ENCODE results near the gene AGAP2.
"Not testable (repeated sequence)": the region's sequence is repeated elsewhere in the genome, so short reads cannot be mapped to it uniquely, and the experiment has no call there.

The AGAP2 gene

DNA sequence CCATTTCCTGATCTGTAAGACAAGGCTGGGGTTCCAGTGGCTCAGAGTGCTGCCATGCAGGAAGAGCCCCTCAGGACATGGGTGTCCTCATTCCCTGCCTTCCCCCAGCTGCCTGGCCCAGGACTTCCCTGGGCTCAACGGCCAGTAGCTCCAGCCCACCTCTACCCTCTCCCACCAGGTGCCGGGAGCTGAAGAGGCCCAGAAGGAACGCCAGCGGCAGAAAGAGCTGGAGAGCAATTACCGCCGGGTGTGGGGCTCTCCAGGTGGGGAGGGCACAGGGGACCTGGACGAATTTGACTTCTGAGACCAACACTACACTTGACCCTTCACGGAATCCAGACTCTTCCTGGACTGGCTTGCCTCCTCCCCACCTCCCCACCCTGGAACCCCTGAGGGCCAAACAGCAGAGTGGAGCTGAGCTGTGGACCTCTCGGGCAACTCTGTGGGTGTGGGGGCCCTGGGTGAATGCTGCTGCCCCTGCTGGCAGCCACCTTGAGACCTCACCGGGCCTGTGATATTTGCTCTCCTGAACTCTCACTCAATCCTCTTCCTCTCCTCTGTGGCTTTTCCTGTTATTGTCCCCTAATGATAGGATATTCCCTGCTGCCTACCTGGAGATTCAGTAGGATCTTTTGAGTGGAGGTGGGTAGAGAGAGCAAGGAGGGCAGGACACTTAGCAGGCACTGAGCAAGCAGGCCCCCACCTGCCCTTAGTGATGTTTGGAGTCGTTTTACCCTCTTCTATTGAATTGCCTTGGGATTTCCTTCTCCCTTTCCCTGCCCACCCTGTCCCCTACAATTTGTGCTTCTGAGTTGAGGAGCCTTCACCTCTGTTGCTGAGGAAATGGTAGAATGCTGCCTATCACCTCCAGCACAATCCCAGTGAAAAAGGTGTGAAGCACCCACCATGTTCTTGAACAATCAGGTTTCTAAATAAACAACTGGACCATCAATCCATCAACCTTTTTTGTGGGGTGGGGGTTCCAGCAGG is 17.6 kb downstream of the AGAP2 start:
- DNase-seq: no peak

DNA sequence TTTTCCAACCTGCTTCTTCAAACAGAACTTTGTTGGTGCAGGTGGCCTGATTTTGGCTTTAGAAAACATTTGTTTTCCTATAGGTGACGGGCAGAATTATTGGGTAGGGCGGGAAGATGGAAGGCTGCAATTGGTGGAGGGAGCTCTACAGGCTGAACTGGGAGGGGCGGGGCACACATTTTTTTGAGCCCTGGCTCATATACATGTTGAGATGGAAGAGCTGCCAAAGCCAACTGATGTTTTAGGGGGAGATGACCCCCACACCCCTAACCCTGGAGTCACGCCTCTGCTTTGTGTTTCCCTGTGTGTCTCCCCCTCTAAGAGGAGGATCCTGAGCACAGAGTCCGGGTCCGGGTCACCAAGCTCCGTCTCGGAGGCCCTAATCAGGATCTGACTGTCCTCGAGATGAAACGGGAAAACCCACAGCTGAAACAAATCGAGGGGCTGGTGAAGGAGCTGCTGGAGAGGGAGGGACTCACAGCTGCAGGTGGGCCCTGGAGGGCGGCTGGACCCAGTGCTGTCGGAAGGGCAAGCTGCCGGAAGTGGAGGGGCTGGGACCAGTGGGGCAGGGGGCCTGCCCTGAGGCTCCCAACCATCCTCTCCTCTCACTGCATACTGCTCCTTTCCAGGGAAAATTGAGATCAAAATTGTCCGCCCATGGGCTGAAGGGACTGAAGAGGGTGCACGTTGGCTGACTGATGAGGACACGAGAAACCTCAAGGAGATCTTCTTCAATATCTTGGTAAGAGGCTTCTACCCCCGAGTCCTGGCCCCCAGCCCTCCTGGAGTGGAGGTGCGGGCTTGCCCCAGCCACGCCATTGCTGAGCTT is 18.6 kb downstream of the AGAP2 start:
- DNase-seq: no peak

DNA sequence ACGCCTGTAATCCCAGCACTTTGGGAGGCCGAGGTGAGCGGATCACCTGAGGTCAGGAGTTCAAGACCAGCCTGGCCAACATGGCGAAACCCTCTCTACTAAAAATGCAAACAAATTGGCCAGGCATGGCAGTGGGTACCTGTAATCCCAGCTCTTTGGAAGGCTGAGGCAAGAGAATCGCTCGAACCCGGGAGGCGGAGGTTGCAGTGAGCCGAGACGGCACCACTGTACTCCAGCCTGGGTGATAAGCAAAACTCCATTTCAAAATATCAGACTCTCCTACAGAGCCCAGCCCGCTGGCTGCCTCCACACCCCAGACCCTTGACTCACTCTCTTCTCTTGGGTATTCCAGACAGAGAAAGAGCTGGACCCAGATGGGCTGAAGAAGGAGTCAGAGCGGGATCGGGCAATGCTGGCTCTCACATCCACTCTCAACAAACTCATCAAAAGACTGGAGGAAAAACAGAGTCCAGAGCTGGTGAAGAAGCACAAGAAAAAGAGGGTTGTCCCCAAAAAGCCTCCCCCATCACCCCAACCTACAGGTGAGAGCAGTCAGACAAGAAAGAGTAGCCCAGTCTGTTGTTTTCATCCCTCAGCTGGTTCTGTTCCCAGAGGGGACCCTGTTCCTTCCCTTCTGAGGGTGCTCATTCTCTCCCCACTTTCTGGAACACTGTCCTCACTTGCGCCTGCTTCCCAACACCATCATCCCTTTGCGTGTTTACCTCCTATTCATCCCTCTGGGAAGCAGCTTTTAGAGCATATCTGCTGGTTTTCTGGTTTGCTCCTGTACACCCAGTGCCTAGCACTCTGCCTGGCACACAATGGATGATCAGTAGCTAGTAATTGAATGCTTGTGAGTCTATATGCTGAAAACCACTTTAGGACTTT is 19.7 kb downstream of the AGAP2 start:
- no peak for DNase-seq

DNA sequence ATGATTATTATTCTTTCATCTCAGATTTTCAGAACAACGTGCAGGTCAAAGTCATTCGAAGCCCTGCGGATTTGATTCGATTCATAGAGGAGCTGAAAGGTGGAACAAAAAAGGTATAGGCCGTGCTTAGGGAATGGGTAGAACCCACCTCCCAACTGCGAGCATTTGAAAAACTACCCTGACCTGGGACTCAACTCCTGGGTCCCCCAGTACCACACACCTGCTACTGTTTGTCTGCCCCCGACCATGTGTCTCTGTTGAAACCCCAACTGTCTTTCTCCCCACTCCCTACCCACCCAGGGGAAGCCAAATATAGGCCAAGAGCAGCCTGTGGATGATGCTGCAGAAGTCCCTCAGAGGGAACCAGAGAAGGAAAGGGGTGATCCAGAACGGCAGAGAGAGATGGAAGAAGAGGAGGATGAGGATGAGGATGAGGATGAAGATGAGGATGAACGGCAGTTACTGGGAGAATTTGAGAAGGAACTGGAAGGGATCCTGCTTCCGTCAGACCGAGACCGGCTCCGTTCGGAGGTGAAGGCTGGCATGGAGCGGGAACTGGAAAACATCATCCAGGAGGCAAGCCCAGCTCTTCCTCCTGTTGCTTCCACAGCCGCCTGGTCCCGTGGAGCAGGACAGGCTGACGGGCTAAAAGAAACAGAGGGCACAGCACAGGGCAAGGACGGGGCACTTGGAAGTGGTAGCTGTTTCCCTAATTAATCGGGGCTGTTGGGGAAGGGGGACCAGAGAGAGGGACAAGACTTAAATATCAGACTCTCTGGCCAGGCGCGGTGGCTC is 20.5 kb downstream of the AGAP2 start:
- no peak for DNase-seq

DNA sequence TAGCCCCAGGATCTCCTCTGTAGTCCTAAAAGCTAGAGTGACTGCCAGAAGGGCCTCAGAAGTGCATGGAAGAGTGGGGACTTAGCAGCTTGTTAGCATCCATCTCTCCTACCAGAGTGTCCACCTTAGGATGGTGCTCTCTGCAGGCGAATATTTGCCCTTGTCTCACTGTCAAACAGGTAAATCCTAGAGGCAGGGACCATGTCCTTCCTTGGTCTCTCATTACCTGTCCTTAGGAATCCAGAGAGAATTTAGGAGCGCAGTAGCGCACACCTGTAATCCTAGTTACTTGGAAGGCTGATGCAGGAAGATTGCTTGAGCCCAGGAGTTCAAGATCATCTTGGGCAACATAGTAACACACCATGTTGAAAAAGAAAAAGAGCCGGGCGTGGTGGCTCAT is 21.4 kb downstream of the AGAP2 start:
- no peak for DNase-seq

DNA sequence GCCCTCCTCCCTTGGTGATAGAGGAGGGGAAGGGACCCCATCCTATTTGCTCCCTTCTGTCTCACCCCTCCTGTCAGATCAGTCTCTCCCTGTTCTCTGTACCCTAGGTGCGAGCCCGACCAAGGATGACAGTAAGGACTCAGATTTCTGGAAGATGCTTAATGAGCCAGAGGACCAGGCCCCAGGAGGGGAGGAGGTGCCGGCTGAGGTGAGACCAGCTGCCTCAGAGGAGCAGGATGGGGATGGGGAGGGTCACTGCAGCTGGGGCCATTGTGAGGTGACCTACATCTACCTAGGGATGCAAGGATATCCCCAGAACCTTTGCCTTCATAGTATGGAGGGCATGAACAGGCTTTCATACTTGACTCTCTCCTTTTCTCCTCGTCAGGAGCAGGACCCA is 22.2 kb downstream of the AGAP2 start:
- DNase-seq: no peak

DNA sequence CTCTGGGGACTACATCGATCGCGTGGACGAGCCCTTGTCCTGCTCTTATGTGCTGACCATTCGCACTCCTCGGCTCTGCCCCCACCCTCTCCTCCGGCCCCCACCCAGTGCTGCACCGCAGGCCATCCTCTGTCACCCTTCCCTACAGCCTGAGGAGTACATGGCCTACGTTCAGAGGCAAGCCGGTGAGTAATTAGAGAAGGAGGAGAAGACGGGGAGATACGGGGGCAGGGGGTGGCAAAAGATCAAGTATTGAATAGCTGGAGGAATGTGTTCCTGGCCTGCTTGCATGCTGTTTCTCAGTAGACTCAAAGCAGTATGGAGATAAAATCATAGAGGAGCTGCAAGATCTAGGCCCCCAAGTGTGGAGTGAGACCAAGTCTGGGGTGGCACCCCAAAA is 22.8 kb downstream of the AGAP2 start:
- no peak for DNase-seq

DNA sequence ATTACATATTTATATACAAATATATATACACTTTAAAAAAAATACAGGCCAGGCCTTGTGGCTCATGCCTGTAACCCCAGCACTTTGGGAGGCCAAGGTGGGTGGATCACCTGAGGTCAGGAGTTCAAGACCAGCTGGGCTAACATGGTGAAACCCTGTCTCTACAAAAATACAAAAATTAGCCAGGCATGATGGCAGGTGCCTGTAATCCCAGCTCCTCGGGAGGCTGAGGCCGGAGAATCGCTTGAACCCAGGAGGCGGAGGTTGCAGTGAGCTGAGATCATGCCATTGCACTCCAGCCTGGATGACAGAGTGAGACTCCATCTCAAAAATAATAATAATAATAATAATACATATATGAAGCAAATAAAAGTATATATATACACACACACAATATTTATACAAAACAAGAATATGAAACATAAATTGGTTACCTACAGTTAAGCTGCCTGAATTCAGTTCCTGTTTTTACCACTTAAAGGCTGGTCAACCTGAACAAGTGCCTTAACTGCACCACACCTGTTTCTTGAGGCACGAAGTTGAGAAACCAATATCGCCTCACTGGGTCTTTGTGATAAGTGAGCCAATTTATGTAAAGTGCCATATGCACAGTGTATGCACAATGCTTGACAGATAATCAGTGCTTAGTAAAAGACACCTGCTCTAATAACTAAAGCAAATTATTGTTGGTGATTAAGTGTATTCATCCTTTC is 23.4 kb downstream of the AGAP2 start:
- DNase-seq: not testable (repeated sequence)

DNA sequence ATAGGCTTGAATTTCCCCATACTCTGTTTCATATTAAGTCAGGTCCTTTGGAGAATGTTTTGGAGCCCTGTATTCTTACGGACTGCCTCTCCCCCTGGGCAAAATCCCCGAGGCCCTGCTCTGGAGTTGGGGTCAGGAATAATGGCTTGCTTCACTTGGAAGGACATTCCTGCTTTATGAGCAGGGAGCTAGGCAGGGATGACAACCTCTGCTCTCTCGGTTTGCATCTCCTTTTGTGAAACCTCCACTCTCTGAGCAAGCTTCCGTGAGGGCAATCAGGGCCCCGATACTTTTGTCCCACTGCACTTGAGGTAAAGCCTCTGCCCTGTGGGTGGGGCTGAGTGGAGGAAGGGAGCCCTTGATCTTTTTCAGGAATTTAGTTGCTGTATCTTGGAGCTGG is 25.3 kb downstream of the AGAP2 start:
- DNase-seq: no peak

DNA sequence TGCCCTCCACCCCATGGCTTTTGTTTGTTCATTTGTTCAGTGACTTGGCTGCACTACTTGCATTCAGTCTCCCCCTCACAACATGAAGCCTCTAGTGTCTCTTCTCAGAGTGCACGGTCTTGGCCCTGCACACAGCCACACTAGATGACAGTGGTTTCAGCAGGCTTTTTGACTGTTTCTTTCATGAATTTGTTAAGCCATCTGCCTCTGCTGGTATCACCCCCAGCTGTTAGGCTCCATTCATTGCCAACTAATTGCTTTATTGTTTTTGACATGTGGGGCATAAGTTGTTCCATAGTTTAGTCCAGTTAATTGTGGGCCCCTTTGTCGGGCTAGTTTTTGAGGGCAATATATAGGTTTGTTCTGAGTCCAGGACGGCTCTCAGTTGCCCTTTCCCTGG is 25.8 kb downstream of the AGAP2 start:
- DNase-seq: no peak

DNA sequence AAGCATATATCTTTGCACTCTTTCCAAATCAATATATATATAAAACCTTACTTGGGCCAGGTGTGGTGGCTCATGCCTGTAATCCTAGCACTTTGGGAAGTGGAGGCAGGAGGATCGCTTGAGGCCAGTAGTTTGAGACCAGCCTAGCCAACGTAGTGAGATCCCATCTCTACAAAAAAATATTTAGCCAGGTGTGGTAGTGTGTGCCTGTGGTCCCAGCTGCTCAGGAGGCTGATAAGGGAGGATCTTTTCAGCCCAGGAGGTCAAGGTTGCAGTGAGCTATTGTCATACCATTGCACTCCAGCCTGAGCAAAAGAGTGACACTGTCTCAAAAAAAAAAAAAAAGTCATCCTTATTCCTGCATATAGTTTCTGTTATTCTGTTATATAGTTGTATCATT is 30.2 kb downstream of the AGAP2 start:
- DNase-seq: no peak

DNA sequence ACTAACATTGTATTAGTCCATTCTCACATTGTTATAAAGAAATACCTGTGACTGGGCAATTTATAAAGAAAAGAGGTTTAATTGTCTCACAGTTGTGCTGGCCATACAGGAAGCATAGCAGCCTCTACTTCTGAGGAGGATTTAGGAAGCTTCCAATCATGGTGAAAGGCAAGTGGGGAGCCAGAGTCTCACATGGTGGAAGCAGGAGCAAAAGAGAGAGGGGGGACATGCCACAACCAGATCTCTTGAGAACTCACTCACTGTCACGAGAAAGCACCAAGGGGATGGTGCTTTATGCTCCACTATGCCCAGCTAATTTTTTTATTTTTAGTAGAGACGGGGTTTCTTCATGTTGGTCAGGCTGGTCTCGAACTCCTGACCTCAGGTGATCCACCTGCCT is 31.3 kb downstream of the AGAP2 start:
- no peak for DNase-seq

DNA sequence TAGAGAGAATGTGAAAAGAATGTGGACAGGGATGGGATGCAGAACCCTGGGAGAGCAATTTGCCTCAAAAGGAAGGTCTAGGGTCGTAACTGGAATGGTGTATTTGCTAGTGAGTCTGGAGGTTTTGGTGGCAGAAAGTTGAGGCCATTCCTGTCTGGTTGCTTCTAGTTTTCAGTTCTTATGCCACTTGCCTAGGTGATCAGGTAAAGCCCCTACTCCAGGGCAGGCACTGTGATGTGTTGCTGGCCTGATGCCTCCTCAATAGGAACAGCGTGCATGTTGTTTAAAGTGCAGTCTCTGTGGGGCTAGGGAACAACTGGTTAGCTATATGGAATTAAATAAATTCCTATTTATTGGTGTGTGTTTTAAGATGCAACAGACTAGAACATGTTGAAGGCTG is 38.2 kb downstream of the AGAP2 start:
- DNase-seq: no peak

DNA sequence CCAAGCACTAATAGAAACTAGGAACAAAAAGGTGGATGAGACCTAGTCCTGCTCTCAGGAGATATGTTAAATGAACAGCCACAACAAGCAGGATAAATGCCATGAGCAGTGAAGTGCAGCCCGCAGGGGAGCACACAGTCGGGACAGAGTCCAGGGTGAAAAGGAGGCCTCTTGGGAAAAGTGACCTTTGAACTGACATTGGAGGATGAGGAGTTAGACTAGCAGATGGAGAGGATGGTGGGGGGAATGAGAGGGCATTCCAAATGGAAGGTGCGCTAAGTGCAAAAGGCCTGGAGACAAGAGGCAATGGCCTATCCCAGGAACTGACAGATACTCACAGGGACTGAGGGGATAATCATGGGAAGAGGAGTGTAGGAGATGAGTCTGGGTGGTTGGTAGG is 40.1 kb downstream of the AGAP2 start:
- no peak for DNase-seq

DNA sequence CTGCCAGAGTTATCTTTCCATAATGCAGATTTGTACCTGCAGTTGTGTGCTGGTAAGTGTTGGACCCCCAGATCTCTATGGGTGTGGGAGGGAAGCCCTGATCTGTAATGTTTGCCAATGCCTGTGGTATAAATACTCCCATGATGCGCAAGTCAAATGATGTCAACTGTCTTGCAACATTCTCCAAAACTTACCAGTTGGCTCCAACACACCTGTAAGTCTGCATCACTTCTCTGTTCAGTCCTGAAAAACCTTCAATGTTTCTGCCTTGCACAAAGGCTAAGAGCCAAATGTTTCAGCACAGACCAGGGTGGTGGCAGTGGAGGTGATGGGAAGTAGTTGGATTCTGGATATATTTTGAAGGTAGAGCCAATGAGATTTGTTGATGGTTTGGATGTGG is 41.5 kb downstream of the AGAP2 start:
- DNase-seq: no peak

DNA sequence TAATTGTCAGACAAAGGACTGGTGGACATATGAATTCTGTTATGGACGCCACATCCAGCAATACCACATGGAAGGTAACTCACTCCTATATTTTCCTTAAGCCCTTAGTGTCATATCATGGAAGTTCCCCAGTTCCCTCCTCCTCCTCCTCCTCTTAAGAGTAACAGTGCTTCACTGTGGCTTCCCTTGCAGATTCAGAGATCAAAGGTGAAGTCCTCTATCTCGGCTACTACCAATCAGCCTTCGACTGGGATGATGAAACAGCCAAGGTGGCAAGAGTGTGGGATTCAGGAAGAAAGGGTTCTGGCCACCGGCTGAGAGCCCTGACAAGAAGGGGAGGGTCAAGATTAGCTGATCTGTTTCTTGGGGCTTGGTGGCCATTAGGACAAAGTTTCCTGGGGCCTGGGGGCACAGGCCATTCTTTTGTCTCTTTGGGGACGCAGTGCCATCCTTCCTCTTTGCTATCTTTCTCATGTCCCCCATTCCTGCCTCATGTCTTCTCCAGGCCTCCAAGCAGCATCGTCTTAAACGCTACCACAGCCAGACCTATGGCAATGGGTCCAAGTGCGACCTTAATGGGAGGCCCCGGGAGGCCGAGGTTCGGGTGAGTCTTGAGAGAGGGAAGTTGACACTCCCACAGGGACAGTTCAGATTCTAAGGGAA is 42.6 kb downstream of the AGAP2 start:
- DNase-seq: no peak

DNA sequence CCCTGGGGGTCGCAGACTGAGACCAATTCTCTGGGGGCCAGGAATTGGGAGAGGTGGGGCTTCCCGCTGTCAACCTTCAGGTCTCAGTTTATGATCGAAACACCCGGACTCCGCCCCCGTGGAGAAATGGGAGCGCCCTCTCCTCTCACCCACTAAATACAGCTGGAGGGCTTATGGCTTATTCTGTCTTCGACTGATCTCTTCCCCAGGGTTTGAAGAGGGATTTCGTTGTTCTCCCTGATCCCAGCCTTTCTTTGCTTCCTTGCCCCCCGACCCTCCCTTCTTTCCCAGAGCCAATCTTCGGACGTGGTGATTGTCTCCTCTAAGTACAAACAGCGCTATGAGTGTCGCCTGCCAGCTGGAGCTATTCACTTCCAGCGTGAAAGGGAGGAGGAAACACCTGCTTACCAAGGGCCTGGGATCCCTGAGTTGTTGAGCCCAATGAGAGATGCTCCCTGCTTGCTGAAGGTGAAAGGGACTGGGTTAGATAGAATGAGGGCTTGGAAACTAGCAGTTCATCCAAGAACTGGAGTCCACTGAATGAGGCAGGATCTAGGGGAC is 44.0 kb downstream of the AGAP2 start:
- no peak for DNase-seq

DNA sequence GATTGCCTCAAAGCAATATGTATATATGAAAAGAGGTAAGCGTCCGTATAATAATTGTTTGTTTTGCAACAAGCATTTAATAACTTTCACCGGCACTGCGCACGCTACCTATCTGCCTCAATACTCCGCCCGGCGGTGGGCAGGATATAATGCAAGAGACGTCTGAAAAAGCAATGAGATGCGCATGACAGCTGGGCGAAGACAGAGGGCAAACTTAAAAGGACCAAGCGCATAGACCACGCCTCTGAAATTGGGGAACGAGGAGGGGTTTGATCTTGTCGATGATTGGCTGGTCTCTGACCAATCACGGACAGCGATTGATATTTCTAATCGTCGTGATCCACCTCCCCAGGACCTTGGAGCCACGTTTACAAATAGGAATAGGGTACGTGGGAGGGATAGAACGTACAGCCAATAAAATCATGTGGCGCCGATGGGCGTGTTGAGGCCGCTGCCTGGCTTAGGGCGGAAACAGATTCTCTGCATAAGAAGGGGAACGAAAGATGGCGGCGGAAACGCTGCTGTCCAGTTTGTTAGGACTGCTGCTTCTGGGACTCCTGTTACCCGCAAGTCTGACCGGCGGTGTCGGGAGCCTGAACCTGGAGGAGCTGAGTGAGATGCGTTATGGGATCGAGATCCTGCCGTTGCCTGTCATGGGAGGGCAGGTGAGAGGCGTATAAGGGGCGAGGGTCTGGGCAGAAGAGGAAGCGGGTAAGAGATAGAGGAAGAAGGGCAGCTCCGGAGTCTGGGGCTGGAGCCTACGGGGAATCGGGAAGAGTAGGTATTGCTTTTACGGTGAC is 44.7 kb downstream of the AGAP2 start, which contains the start of gene OS9:
TSS of gene OS9 (plus strand) at position 474 of the 800 bp plus-strand sequence. CDS start at position 504, 30 bp downstream.
- peak; percentile 100 for DNase-seq

DNA sequence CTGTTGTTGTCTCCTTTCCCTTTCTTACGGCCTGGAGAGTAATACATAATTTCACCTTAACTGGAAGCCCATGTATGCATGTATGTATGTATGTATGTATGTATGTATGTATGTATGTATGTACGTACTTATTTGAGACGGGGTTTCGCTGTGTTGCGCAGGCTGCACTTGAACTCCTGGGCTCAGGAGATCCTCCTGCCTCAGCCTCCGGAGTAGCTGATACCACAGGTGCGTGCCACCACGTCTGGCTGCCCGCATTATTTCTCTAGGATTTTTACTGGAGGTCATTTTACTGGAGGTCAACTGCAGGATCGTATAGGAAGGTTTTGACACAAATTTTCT is 45.3 kb downstream of the AGAP2 start:
- DNase-seq: no peak

DNA sequence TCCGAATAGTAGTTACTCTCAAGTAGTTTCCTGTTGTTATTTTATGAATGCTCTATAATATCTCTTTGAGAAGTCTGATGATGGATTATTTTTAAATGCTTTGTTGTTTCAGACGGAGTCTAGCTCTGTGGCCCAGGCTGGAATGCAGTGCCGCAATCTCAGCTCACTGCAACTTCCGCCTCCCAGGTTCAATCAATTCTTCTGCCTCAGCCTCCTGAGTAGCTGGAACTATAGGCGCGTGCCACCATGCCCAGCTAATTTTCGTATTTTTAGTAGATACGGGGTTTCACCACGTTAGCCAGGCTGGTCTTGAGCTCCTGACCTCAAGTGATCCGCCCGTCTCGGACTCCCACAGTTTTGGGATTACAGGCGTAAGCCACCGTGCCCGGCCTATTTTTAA is 46.0 kb downstream of the AGAP2 start:
- no peak for DNase-seq
